Measurements from ENCODE around the gene TMPRSS9.
"Not testable (repeated sequence)": the region's sequence is repeated elsewhere in the genome, so short reads cannot be mapped to it uniquely, and the experiment has no call there.

TMPRSS9 gene

DNA sequence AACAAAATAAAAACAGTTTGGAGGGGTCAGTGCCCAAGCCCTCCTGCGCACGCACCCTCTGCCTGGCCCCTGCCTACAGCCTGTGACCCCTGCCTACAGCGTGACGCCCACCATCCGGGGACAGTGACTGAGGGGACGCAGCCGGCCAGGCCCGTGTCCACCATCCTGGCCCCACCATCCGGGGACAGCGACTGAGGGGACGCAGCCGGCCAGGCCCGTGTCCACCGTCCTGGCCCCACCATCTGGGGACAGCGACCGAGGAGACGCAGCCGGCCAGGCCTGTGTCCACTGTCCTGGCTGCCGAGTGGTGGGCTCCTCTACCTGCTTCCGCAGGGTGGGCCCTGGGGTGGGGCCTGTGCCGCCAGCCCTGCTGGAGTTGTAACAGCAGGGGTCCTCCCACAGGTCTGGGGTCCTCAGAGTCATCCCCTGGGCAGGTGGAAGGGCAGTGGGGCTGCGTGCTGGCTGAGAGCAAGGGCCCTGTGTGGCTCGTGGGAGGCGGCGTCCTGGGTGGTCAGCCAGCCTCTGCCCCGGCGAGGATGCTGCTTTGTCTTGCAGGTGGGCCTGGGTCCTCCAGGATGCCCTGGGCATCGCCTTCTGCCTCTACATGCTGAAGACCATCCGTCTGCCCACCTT is 17.3 kb upstream of the TMPRSS9 start:
- DNase-seq (ENCODE audit: low read depth in 3 of 3): no peak

- no peak for DNase-seq (ENCODE audit: low read depth in 3 of 3)
Measured at GRCh38 chr19:2343289-2343982, 16.6 kb upstream of the TMPRSS9 start.

DNA sequence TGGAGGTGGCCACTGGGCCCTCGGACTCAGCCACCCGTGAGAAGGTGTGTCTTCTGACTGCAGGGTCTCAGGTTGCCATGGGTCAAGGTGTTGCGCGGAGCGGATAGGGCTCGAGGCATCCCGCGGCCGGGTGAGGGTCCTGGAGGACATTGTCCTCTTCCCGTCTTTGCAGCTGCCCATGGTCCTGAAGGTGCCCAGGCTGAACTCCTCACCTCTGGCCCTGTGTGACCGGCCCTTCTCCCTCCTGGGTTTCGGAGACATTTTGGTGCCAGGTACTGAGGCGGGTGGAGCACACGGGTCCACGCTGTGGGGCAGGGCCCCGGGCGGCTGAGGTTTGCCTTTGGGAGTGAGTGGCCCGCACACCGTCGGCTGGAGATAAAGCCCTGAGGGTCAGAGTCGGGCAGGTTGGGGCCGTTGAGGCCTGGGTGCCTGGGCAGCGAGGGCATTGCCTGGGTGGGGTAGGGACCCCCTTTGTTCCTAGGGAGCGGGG is 15.6 kb upstream of the TMPRSS9 start:
- no peak for DNase-seq (ENCODE audit: low read depth in 3 of 3)

DNA sequence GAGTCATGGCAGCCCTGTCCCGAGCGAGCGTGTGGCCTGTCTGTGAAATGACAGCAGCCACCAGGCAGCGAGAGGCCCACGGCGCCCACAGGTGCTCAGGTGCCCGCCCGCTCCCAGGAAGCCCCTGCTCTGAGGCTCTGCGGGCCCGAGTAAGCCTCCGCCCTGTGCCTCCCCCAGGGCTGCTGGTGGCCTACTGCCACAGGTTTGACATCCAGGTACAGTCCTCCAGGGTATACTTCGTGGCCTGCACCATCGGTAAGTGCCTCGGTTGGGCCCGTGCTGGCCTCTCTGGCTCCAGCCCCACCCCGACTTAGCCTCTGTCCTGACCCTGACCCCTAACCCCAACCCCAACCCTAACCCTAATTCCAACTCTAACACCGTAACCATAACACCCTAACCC is 15.0 kb upstream of the TMPRSS9 start:
- DNase-seq (ENCODE audit: low read depth in 3 of 3): no peak

DNA sequence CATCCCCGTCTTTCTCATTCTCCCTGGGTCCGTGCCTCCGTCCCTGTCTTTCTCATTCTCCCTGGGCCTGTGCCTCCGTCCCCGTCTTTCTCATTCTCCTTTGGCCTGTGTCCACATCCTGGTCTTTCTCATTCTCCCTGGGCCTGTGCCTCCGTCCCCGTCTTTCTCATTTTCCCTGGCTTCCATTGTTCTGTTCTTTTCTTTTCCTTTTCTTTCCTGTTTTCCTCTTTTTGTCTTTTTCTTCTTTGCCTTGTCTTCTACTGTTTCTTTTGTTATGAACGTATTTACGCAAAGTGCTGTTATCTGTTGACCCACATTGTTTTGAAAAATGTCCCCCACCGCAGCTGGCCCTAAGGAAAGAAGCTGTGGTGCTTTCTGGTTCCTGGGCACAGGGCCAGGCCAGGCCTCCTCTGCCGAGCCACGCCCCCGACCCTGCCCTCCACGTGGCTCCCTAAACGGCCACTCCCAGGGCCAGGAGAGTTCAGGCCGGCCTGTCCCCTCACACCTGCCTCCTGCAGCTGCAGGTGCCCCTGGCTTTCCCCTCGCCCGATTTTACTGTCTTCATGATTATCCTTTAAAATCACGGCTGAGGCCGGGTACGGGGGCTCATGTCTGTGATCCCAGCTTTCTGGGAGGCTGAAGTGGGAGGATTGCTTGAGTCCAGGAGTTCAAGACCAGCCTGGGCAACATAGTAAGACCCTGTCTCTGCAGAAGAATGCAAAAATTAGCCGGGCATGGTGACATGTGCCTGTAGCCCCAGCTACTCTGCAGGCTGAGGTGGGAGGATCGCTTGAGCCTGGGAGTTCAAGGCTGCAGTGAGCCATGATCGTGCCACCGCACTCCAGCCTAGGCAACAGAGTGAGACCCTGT is 14.0 kb upstream of the TMPRSS9 start:
- no peak for DNase-seq (ENCODE audit: low read depth in 3 of 3)

- not testable (repeated sequence) for DNase-seq (ENCODE audit: low read depth in 3 of 3)
Measured at GRCh38 chr19:2349818-2350217, 10.2 kb upstream of the TMPRSS9 start.

DNA sequence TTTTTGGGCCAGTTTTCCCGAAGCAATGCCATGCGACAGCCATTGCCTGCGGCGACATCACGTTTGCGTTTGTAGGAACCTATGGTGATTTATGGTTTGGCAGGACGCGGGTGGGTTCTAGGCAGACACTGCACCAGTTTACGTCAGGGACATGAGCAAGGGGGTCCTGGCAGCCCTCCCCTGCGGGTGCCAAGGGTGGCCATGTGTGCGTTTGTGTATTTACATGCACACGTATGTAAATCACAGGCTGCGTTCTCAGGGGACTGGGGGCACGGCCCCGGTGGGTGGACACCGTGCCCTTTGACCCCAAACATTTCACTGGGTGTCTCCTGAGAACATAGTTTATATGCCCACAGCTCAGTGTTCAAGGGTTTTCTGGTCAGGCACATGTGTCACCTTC is 9.4 kb upstream of the TMPRSS9 start:
- no peak for DNase-seq (ENCODE audit: low read depth in 3 of 3)

GRCh38 chr19:2351591-2351990 is 8.5 kb upstream of the TMPRSS9 start:
- no peak for DNase-seq (ENCODE audit: low read depth in 3 of 3)

GRCh38 chr19:2352121-2352520 is 7.9 kb upstream of the TMPRSS9 start:
- no peak for DNase-seq (ENCODE audit: low read depth in 3 of 3)

DNA sequence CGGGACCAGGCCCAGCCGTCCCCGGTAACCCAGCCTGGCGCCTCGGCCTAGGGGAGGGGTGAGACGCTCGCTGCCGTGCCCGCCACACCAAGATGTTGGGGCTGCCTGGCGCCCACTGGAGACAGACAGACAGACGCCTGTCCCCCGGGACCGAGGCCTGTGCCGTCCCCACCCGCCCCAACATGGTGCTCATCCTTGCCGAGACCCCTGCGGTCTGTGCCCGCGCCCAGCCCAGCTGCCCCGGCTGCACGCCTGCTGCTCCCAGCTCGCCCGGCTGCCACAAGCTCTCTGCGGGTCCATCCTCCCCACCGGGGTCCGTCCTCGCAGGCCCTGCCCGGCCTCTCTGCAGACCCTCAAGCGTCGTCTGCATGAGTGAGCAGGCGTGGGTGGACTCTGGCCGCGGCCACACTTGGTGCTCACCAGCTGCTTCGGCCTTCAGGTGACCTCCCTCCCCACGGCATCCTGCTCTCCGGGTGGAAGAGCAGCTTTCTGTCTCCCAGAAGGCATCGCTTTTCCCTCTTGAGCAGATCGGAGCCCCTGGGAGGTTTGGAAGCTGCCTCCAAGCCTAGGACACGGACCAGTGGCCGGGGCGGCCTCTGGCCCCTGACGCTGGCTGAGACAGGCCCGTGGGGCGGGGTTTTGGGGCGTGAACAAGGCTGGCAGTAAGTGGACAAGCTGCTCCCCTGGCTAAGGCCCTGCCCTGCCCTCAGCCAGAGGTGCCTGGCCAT is 6.7 kb upstream of the TMPRSS9 start:
- DNase-seq (ENCODE audit: low read depth in 3 of 3): no peak

- DNase-seq (ENCODE audit: low read depth in 3 of 3): no peak
Measured at GRCh38 chr19:2353887-2354592, 6.0 kb upstream of the TMPRSS9 start.

DNA sequence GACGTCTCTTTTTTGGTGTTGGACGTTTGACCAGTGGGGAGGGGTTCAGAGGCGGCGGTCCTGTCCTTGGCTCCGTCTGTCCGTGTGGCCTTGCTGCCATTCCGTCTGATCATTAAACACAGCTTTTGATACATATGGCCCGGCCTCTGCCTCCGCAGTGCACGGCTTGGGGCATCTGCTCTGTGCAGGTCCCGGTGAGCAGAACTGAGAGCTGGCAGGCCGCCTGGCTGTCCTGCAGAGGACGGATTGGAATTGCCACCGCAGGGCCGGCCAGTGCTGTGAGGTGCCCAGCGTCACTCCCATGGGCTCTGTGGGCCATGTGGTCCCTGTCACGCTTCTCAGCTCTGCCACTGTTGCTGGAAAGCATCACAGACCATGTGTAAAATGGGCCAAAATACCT is 5.4 kb upstream of the TMPRSS9 start:
- DNase-seq (ENCODE audit: low read depth in 3 of 3): no peak

GRCh38 chr19:2355168-2356035 is 4.7 kb upstream of the TMPRSS9 start:
- no peak for DNase-seq (ENCODE audit: low read depth in 3 of 3)

DNA sequence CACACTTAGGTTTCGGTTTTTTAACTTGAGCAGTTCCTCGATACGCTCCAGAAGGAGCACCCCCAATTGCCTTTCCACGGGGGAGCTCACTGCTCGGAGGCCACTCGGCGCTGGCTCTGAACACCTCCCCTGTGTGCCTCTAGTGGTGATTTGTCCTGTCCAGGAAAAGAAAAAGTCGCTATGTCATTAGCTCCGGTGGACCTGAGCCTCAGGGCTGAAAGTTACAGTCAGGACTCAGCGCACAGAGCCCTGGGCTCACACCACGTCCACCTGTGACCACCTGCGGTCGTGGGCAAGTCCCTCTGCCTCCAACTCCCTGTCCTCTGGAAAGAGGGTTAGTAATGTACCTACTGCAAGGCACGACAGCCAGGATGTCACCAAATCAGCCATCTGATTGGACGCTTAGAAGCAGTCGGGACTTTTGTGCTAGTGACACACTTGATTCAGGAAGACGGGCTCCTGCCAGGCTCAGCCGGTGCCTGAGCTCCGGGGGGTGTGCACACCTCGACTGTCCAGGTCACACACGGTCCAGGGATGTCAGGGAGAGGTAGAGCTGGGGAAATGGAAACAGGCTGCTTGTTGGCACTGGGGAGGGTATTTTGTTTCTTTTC is 3.9 kb upstream of the TMPRSS9 start:
- no peak for DNase-seq (ENCODE audit: low read depth in 3 of 3)

GRCh38 chr19:2357279-2358206 is 2.5 kb upstream of the TMPRSS9 start:
- no peak for DNase-seq (ENCODE audit: low read depth in 3 of 3)

DNA sequence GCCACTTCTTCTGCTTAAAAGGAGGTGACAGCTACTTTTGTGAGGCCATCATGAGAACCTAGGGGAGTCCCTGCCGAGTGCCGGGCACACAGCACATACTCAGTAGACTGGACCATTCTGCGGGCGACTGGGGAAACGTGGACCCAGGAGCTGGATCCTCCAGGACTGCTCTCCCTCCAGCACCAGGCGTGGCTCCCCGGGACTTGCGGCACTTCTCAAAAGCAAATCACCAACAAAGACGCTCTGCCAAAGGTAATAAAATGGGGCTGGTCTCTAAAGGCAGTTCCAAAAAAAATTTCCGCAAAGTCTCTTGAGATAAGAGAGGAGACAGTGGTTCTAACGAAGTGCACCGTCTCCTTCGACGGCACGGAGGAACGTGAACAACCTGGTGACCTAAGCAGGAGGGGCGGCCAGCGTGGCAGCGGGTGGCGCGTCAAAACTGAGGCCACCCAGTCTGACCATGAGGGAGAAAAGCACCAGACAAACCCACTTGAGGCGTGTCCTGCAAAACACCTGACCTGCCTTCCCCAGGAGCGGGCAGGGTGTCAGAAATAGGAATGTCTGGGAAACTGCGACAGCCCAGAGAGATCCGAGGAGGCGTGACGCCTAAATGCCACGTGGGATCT is 1.4 kb upstream of the TMPRSS9 start:
- DNase-seq (ENCODE audit: low read depth in 3 of 3): no peak

DNA sequence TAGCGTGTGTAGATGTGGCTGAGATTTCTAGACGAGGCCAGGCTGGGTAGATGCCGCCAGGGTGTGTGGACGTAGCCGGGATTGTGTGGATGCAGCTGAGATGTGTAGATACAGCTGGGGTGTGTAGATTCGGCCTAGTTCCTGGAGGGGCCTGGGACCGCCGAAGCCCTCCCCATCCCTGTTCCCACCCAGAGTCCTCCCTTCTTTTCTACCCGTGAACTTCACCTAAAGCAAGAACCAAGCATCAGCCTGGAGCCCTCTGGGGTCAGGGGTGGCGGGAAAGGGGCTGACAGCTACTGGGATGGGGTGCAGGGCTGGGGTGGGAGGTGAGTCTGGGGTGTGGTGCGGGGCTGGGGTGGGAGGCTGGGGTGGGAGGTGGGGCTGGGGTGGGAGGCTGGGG is 768 bp downstream of the TMPRSS9 start:
- DNase-seq (ENCODE audit: low read depth in 3 of 3): no peak

All from stimulated activated CD4-positive, alpha-beta T cell treated with anti-CD3 and anti-CD28 coated beads, TNF-alpha, amount 100 ng/mL, for 48 hours (primary cell).